Endodermal cell (in vitro differentiated cells): ENCODE data around the gene ARHGAP31. TPM values are rescaled to one million over a fixed set of nuclear protein-coding genes. Genes with fewer than 3 reads are reported as not detected.
"Not testable (repeated sequence)": the region's sequence is repeated elsewhere in the genome, so short reads cannot be mapped to it uniquely, and the experiment has no call there.

Source experiments
- DNase-seq: peaks from one replicate; pipeline ENCODE4 v3.0.0-alpha.2; 2017
- H3K27ac ChIP-seq: 2 replicates; pipeline ENCODE4 v1.5.1; 2013; ENCODE audit warnings: mild to moderate bottlenecking, low read depth, low read length, moderate library complexity
- H3K27me3 ChIP-seq: 2 replicates; pipeline ENCODE4 v1.6.1; 2013; ENCODE audit warnings: mild to moderate bottlenecking, low read length, moderate library complexity; ENCODE audit not compliant: insufficient read depth, control insufficient read depth, poor library complexity, severe bottlenecking
- H3K36me3 ChIP-seq: 2 replicates; pipeline ENCODE4 v1.7.0; 2013; ENCODE audit warnings: mild to moderate bottlenecking, low read length, moderate library complexity; ENCODE audit not compliant: control insufficient read depth, insufficient read depth
- H3K4me1 ChIP-seq: one replicate; pipeline ENCODE4 v1.7.0; 2013; ENCODE audit warnings: low read length; ENCODE audit not compliant: control insufficient read depth, insufficient read depth
- H3K4me3 ChIP-seq: 2 replicates; pipeline ENCODE4 v1.5.1; 2013; ENCODE audit warnings: mild to moderate bottlenecking, low read length, moderate library complexity
- H3K9ac ChIP-seq: 2 replicates; pipeline ENCODE4 v1.6.1; 2013; ENCODE audit warnings: mild to moderate bottlenecking, low read length, moderate library complexity; ENCODE audit not compliant: poor library complexity, severe bottlenecking; ENCODE audit errors: extremely low read depth
- H3K9me3 ChIP-seq: 2 replicates; pipeline ENCODE4 v1.6.1; 2013; ENCODE audit warnings: mild to moderate bottlenecking, low read length, moderate library complexity; ENCODE audit not compliant: control insufficient read depth
- H3K27ac Mint-ChIP-seq: 2 replicates; pipeline ENCODE4 v1.8.0; 2020; ENCODE audit warnings: mixed read lengths
- H3K27me3 Mint-ChIP-seq: 2 replicates; pipeline ENCODE4 v1.8.0; 2021; ENCODE audit warnings: mild to moderate bottlenecking, mixed read lengths; ENCODE audit not compliant: insufficient read depth
- H3K36me3 Mint-ChIP-seq: 2 replicates; pipeline ENCODE4 v1.8.0; 2020; ENCODE audit warnings: low read depth, mixed read lengths
- H3K4me1 Mint-ChIP-seq: 2 replicates; pipeline ENCODE4 v1.8.0; 2020; ENCODE audit warnings: mixed read lengths
- H3K4me3 Mint-ChIP-seq: 2 replicates; pipeline ENCODE4 v1.8.0; 2020; ENCODE audit warnings: mild to moderate bottlenecking, moderate library complexity, mixed read lengths
- H3K9me3 Mint-ChIP-seq: 2 replicates; pipeline ENCODE4 v1.8.0; 2020; ENCODE audit warnings: mild to moderate bottlenecking, mixed read lengths
- CTCF ChIP-seq: fragments of 200-600 bp; sonication (generic); conservative IDR thresholded peaks from 2 replicates; pipeline ENCODE4 v1.5.0; 2021; ENCODE audit warnings: antibody characterized with exemption, mild to moderate bottlenecking
- WGBS, 2 experiments: methylation state at CpG; one replicate each; pipeline versions ENCODE4 v1.1.5 to v1.1.7; 2013; ENCODE audit warnings: missing lambda C conversion rate in 2 of 2, mixed read lengths in 1 of 2; ENCODE audit not compliant: insufficient coverage in 1 of 2, insufficient read length in 1 of 2; 5-methylcytosine and 5-hydroxymethylcytosine counted together
- total RNA-seq, 2 donors: library from RNA; stranded (reverse); fragmentation: NEBNext Ultra II Directional in 1 of 2; extraction: Animal tissue kit (Norgen Biotek cat#: 25700) in 1 of 2; gene quantifications; 2 replicates in 1 of 2; 3 replicates in 1 of 2; pipeline ENCODE4 v1.2.1, GENCODE V29; 2021

ARHGAP31 gene
- total RNA-seq, 2 donors from 2014 or later: 2.2 to 2.3 TPM

- H3K27ac Mint-ChIP-seq: no peak overlapping the region
- DNase-seq: no peak
- no peak overlapping the region for H3K4me3 Mint-ChIP-seq
- Histone ChIP-seq H3K9ac (no peak overlapping the region), H3K36me3 (no peaks in the 10 kb centered on the region), H3K4me1 (peaks cover 21% of the 10 kb centered on the region), H3K4me3 (no peak overlapping the region), H3K27me3 (peaks cover 31% of the 10 kb centered on the region), H3K9me3 (no peaks in the 10 kb centered on the region), H3K27ac (no peak overlapping the region)
- TF ChIP-seq CTCF: no peak
- no peaks in the 10 kb centered on the region for H3K27me3 Mint-ChIP-seq
- H3K9me3 Mint-ChIP-seq: no peaks in the 10 kb centered on the region
- H3K4me1 Mint-ChIP-seq: peaks cover 47% of the 10 kb centered on the region
- 88 to 98% methylated on average over 1 to 3 of the region's 3 CpGs for WGBS, 2 experiments
- H3K36me3 Mint-ChIP-seq: no peaks in the 10 kb centered on the region
These were observed 24.7 kb downstream of the ARHGAP31 start for GRCh38 chr3:119318876-119319275.

GRCh38 chr3:119319311-119319710 lies 25.1 kb downstream of the ARHGAP31 start:
- Mint-ChIP-seq H3K4me3 (no peak overlapping the region), H3K4me1 (peaks cover 51% of the 10 kb centered on the region), H3K27me3 (no peaks in the 10 kb centered on the region), H3K36me3 (no peaks in the 10 kb centered on the region), H3K27ac (no peak overlapping the region), H3K9me3 (no peaks in the 10 kb centered on the region)
- 94 to 100% methylated on average over 1 to 4 of the region's 4 CpGs for WGBS, 2 experiments
- H3K9ac ChIP-seq: no peak overlapping the region
- no peaks in the 10 kb centered on the region for H3K9me3 ChIP-seq
- peaks cover 23% of the 10 kb centered on the region for H3K4me1 ChIP-seq
- H3K27ac ChIP-seq: no peak overlapping the region
- H3K27me3 ChIP-seq: peaks cover 27% of the 10 kb centered on the region
- DNase-seq: no peak
- no peak for TF ChIP-seq CTCF
- no peaks in the 10 kb centered on the region for H3K36me3 ChIP-seq
- H3K4me3 ChIP-seq: no peak overlapping the region

GRCh38 chr3:119320785-119321184 lies 26.6 kb downstream of the ARHGAP31 start:
- not testable (repeated sequence) for H3K27ac Mint-ChIP-seq, H3K9ac ChIP-seq, H3K9me3 Mint-ChIP-seq, H3K4me3 ChIP-seq, H3K4me3 Mint-ChIP-seq, H3K27ac ChIP-seq, DNase-seq, H3K36me3 ChIP-seq, H3K9me3 ChIP-seq, H3K27me3 Mint-ChIP-seq, H3K36me3 Mint-ChIP-seq
- WGBS, 2 experiments: 77 to 78% methylated on average over 4 to 5 of the region's 5 CpGs
- peaks cover 19% of the 10 kb centered on the region for H3K4me1 ChIP-seq
- H3K27me3 ChIP-seq: peaks cover 13% of the 10 kb centered on the region
- peaks cover 56% of the 10 kb centered on the region for H3K4me1 Mint-ChIP-seq
